Purkinje cell (primary cell): ENCODE results near the gene EIF4E3. TPM values are rescaled to one million over a fixed set of nuclear protein-coding genes. Genes with fewer than 3 reads are reported as not detected.

Experiments
- polyA plus RNA-seq: library from polyadenylated mRNA; unstranded; fragments of >200 nt; fragmentation: Nextera tagmentation; gene quantifications from 2 replicates; pipeline ENCODE4 v1.2.1, GENCODE V29; 2014

EIF4E3 gene
- 9.9 and 14.5 TPM in 2 replicates for polyA plus RNA-seq

GRCh38 chr3:71725271-71725991 lies at the start of gene EIF4E3:
TSS of gene EIF4E3 (minus strand) at chr3:71725402. CDS start at chr3:71725367, 35 bp downstream.

DNA sequence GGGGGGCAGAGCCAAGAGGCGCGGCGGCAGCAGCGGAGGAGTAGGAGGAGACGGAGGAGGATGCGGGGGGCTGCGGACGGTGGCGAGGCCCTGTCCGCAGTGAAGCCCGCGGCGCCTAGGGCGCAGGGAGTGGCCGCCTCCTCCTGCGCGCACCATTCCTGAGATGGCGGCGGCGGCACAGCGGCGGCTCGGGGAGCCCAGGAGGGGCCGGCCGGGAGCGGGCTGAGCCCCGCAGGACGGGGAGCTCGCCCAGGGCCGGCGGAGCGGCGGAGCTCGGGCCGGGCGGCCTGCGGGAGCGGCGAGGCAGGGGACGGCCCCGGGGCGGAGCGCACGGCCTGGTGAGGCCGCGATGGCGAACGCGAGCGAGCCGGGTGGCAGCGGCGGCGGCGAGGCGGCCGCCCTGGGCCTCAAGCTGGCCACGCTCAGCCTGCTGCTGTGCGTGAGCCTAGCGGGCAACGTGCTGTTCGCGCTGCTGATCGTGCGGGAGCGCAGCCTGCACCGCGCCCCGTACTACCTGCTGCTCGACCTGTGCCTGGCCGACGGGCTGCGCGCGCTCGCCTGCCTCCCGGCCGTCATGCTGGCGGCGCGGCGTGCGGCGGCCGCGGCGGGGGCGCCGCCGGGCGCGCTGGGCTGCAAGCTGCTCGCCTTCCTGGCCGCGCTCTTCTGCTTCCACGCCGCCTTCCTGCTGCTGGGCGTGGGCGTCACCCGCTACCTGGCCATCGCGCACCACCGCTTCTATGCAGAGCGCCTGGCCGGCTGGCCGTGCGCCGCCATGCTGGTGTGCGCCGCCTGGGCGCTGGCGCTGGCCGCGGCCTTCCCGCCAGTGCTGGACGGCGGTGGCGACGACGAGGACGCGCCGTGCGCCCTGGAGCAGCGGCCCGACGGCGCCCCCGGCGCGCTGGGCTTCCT lies 28.8 kb upstream of the EIF4E3 start, which contains the start of gene GPR27:
GPR27 (plus strand) TSS at position 155 of the 909 bp plus-strand sequence; CDS start at position 350, 195 bp downstream.

Other genes with a start within 250 kb of the EIF4E3 start
- gene FOXP1, start 141.7 kb downstream of the EIF4E3 start, polyA plus RNA-seq = 5.4 and 22.8 TPM in 2 replicates
- 32.3 and 42.7 TPM in 2 replicates for gene GPR27, start 28.5 kb upstream of the EIF4E3 start, polyA plus RNA-seq
- 8.7 and 10.5 TPM in 2 replicates for gene PROK2, start 59.7 kb upstream of the EIF4E3 start, polyA plus RNA-seq